Neural cell (in vitro differentiated cells): ENCODE data around the gene SCAF4. TPM values are rescaled to one million over a fixed set of nuclear protein-coding genes. Genes with fewer than 3 reads are reported as not detected.

ENCODE experiments used
- H2AFZ ChIP-seq: fragments of 200-600, 300-800 bp; sonication (generic), shearing (Covaris generic); 2 replicates; pipeline ENCODE4 v1.6.0; 2014; ENCODE audit warnings: low read depth, mild to moderate bottlenecking, antibody characterized with exemption, low read length, moderate library complexity
- H3F3A ChIP-seq: fragments of 200-600 bp; shearing (Covaris generic); 2 replicates; pipeline ENCODE4 v1.6.1; 2016; ENCODE audit warnings: mild to moderate bottlenecking, moderate library complexity, mixed read lengths, antibody characterized with exemption, low read length; ENCODE audit not compliant: insufficient read depth, poor library complexity, severe bottlenecking
- H3K27ac ChIP-seq: fragments of 200-600, 300-800 bp; sonication (generic), shearing (Covaris generic); 2 replicates; pipeline ENCODE4 v1.5.1; 2014; ENCODE audit warnings: mild to moderate bottlenecking, low read length, moderate library complexity
- H3K27me3 ChIP-seq: fragments of 300-800, 200-600 bp; sonication (generic), shearing (Covaris generic); 2 replicates; pipeline ENCODE4 v1.6.0; 2014; ENCODE audit warnings: mild to moderate bottlenecking, low read depth, low read length, moderate library complexity; ENCODE audit not compliant: insufficient read depth
- H3K36me3 ChIP-seq: fragments of 300-800, 200-600 bp; sonication (generic), shearing (Covaris generic); 2 replicates; pipeline ENCODE4 v1.5.1; 2014; ENCODE audit warnings: mild to moderate bottlenecking, antibody characterized with exemption, low read length, moderate library complexity; ENCODE audit not compliant: insufficient read depth
- H3K4me2 ChIP-seq: fragments of 300-800, 200-600 bp; sonication (generic), shearing (Covaris generic); 2 replicates; pipeline ENCODE4 v1.6.0; 2014; ENCODE audit warnings: mild to moderate bottlenecking, low read length
- H3K4me3 ChIP-seq: fragments of 300-800, 200-600 bp; sonication (generic), shearing (Covaris generic); 2 replicates; pipeline ENCODE4 v1.5.1; 2014; ENCODE audit warnings: mild to moderate bottlenecking, low read length, moderate library complexity
- H3K79me2 ChIP-seq: fragments of 200-600 bp; shearing (Covaris generic); replicated peaks from 2 replicates; pipeline ENCODE4 v1.6.0; 2014; ENCODE audit warnings: mild to moderate bottlenecking, low read length, moderate library complexity; ENCODE audit not compliant: insufficient read depth
- H3K9ac ChIP-seq: fragments of 300-800, 200-600 bp; sonication (generic), shearing (Covaris generic); 2 replicates; pipeline ENCODE4 v1.6.1; 2016; ENCODE audit warnings: mild to moderate bottlenecking, low read length, mixed read lengths
- H3K9me2 ChIP-seq: fragments of 200-600 bp; shearing (Covaris generic); 2 replicates; pipeline ENCODE4 v1.6.1; 2016; ENCODE audit warnings: mild to moderate bottlenecking, low read length, mixed read lengths; ENCODE audit not compliant: insufficient read depth
- H3K9me3 ChIP-seq: fragments of 200-600, 300-800 bp; sonication (generic), shearing (Covaris generic); 2 replicates; pipeline ENCODE4 v1.6.1; 2016; ENCODE audit warnings: mild to moderate bottlenecking, mixed run types, low read length, moderate library complexity, mixed read lengths
- H4K20me1 ChIP-seq: fragments of 200-600 bp; shearing (Covaris generic); 2 replicates; pipeline ENCODE4 v1.6.1; 2016; ENCODE audit warnings: mild to moderate bottlenecking, mixed run types; ENCODE audit not compliant: insufficient read depth
- EP300 ChIP-seq: fragments of 450-650 bp; conservative IDR thresholded peaks from 2 replicates; pipeline ENCODE4 v1.6.1; 2014; ENCODE audit warnings: antibody characterized with exemption, mild to moderate bottlenecking, moderate library complexity; ENCODE audit not compliant: poor library complexity, severe bottlenecking
- EZH2 ChIP-seq: fragments of 200-600, 300-800 bp; shearing (Covaris generic), sonication (generic); IDR thresholded peaks from 2 replicates; pipeline ENCODE4 v1.6.1; 2014; ENCODE audit warnings: antibody characterized with exemption, low read length, borderline replicate concordance, mild to moderate bottlenecking; ENCODE audit not compliant: insufficient read depth, poor library complexity, severe bottlenecking
- MXI1 ChIP-seq: fragments of 450-650 bp; conservative IDR thresholded peaks from 2 replicates; pipeline ENCODE4 v1.6.1; 2014; ENCODE audit warnings: antibody characterized with exemption, mild to moderate bottlenecking; ENCODE audit not compliant: poor library complexity, severe bottlenecking
- POLR2AphosphoS5 ChIP-seq: IDR thresholded peaks from 2 replicates; pipeline ENCODE4 v1.6.1; 2012
- RAD21 ChIP-seq: fragments of 450-650 bp; conservative IDR thresholded peaks from 2 replicates; pipeline ENCODE4 v1.6.1; 2014; ENCODE audit warnings: antibody characterized with exemption, mild to moderate bottlenecking, moderate library complexity
- SMC3 ChIP-seq: fragments of 450-650 bp; conservative IDR thresholded peaks from 2 replicates; pipeline ENCODE4 v1.6.1; 2014; ENCODE audit warnings: antibody characterized with exemption, mild to moderate bottlenecking, moderate library complexity; ENCODE audit not compliant: poor library complexity
- TAF1 ChIP-seq: IDR thresholded peaks from 2 replicates; pipeline ENCODE4 v1.6.1; 2012; ENCODE audit warnings: low read depth
- polyA plus RNA-seq: library from polyadenylated mRNA; depleted of rRNA; stranded (reverse); fragments of >200 nt; gene quantifications from 2 replicates; pipeline ENCODE4 v1.2.3, GENCODE V29; 2014
- TF ChIP-seq, protein P1 (sequence below): IDR thresholded peaks from 2 replicates; pipeline ENCODE4 v1.6.1; 2012; ENCODE audit warnings: borderline replicate concordance
- TF ChIP-seq, protein P2 (sequence below): fragments of 450-650 bp; IDR thresholded peaks from 2 replicates; pipeline ENCODE4 v1.5.1; 2014; ENCODE audit warnings: antibody characterized with exemption, mild to moderate bottlenecking, moderate library complexity; ENCODE audit not compliant: poor library complexity, severe bottlenecking

The SCAF4 gene
- polyA plus RNA-seq, 1 donor from 2014 or later = 5.4 TPM

GRCh38 chr21:31720330-31720729, 11.6 kb downstream of the SCAF4 start:
- H2AFZ ChIP-seq = no peak overlapping the region
- H4K20me1 ChIP-seq = no peaks in the 10 kb centered on the region
- peaks cover 94% of the 10 kb centered on the region for H3K79me2 ChIP-seq
- H3K9me3 ChIP-seq = no peaks in the 10 kb centered on the region
- H3K9ac ChIP-seq = no peak overlapping the region
- H3K9me2 ChIP-seq = no peaks in the 10 kb centered on the region
- H3K36me3 ChIP-seq = no peaks in the 10 kb centered on the region
- H3K27ac ChIP-seq = no peak overlapping the region
- H3K4me3 ChIP-seq = no peak overlapping the region
- TF ChIP-seq EP300 = no peak
- TF ChIP-seq EZH2 = no peak
- TF ChIP-seq, protein P1, sequence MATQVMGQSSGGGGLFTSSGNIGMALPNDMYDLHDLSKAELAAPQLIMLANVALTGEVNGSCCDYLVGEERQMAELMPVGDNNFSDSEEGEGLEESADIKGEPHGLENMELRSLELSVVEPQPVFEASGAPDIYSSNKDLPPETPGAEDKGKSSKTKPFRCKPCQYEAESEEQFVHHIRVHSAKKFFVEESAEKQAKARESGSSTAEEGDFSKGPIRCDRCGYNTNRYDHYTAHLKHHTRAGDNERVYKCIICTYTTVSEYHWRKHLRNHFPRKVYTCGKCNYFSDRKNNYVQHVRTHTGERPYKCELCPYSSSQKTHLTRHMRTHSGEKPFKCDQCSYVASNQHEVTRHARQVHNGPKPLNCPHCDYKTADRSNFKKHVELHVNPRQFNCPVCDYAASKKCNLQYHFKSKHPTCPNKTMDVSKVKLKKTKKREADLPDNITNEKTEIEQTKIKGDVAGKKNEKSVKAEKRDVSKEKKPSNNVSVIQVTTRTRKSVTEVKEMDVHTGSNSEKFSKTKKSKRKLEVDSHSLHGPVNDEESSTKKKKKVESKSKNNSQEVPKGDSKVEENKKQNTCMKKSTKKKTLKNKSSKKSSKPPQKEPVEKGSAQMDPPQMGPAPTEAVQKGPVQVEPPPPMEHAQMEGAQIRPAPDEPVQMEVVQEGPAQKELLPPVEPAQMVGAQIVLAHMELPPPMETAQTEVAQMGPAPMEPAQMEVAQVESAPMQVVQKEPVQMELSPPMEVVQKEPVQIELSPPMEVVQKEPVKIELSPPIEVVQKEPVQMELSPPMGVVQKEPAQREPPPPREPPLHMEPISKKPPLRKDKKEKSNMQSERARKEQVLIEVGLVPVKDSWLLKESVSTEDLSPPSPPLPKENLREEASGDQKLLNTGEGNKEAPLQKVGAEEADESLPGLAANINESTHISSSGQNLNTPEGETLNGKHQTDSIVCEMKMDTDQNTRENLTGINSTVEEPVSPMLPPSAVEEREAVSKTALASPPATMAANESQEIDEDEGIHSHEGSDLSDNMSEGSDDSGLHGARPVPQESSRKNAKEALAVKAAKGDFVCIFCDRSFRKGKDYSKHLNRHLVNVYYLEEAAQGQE = no peak
- TF ChIP-seq, protein P2, sequence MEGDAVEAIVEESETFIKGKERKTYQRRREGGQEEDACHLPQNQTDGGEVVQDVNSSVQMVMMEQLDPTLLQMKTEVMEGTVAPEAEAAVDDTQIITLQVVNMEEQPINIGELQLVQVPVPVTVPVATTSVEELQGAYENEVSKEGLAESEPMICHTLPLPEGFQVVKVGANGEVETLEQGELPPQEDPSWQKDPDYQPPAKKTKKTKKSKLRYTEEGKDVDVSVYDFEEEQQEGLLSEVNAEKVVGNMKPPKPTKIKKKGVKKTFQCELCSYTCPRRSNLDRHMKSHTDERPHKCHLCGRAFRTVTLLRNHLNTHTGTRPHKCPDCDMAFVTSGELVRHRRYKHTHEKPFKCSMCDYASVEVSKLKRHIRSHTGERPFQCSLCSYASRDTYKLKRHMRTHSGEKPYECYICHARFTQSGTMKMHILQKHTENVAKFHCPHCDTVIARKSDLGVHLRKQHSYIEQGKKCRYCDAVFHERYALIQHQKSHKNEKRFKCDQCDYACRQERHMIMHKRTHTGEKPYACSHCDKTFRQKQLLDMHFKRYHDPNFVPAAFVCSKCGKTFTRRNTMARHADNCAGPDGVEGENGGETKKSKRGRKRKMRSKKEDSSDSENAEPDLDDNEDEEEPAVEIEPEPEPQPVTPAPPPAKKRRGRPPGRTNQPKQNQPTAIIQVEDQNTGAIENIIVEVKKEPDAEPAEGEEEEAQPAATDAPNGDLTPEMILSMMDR = no peak
- TF ChIP-seq TAF1 = no peak
- no peak for TF ChIP-seq MXI1
- no peak for TF ChIP-seq RAD21
- no peak for TF ChIP-seq POLR2AphosphoS5
- H3F3A ChIP-seq = no peaks in the 10 kb centered on the region
- H3K4me2 ChIP-seq = no peak overlapping the region
- H3K27me3 ChIP-seq = no peaks in the 10 kb centered on the region

- H3K9ac ChIP-seq = no peak overlapping the region
- no peak overlapping the region for H2AFZ ChIP-seq
- no peaks in the 10 kb centered on the region for H3F3A ChIP-seq
- H3K9me2 ChIP-seq = no peaks in the 10 kb centered on the region
- H4K20me1 ChIP-seq = no peaks in the 10 kb centered on the region
- no peaks in the 10 kb centered on the region for H3K9me3 ChIP-seq
- no peak overlapping the region for H3K4me2 ChIP-seq
- H3K36me3 ChIP-seq = no peaks in the 10 kb centered on the region
- TF ChIP-seq EP300 (no peak), RAD21 (no peak), SMC3 (no peak), TAF1 (no peak), EZH2 (no peak), MXI1 (no peak), POLR2AphosphoS5 (no peak)
- TF ChIP-seq, protein P2 = no peak
- TF ChIP-seq, protein P1 = no peak
- no peak overlapping the region for H3K4me3 ChIP-seq
- no peak overlapping the region for H3K27ac ChIP-seq
- H3K79me2 ChIP-seq = peaks cover 84% of the 10 kb centered on the region
- H3K27me3 ChIP-seq = no peaks in the 10 kb centered on the region
Observed at GRCh38 chr21:31716106-31716505, 15.8 kb downstream of the SCAF4 start.
